Neutrophil (primary cell): Measurements from ENCODE around the gene ANKRD44.

Source experiments
- H3K27ac ChIP-seq: fragments of 200-600 bp; sonication (generic); 2 replicates; pipeline ENCODE4 v1.5.1; 2016; ENCODE audit warnings: mild to moderate bottlenecking, moderate library complexity
- H3K27me3 ChIP-seq: fragments of 200-600 bp; sonication (generic); 2 replicates; pipeline ENCODE4 v1.6.0; 2016; ENCODE audit warnings: mild to moderate bottlenecking
- H3K36me3 ChIP-seq: fragments of 200-600 bp; sonication (generic); 2 replicates; pipeline ENCODE4 v1.5.1; 2017
- H3K4me1 ChIP-seq, 2 experiments: fragments of 200-600 bp in 1 of 2; sonication (generic) in 1 of 2; 1 replicate in 1 of 2; 2 replicates in 1 of 2; pipeline versions ENCODE4 v1.5.1 to v1.6.1; 2013 to 2016; ENCODE audit warnings: low read depth in 1 of 2, low read length in 1 of 2, mild to moderate bottlenecking in 1 of 2, moderate library complexity in 1 of 2; ENCODE audit not compliant: control insufficient read depth in 1 of 2, insufficient read depth in 1 of 2
- H3K4me3 ChIP-seq, 2 experiments: fragments of 200-600 bp in 1 of 2; sonication (generic) in 1 of 2; 1 replicate in 1 of 2; 2 replicates in 1 of 2; pipeline ENCODE4 v1.5.1; 2013 to 2016; ENCODE audit warnings: low read depth in 1 of 2, low read length in 1 of 2, mild to moderate bottlenecking in 1 of 2, moderate library complexity in 1 of 2
- H3K9me3 ChIP-seq: fragments of 200-600 bp; sonication (generic); 2 replicates; pipeline ENCODE4 v1.5.1; 2016
- TF ChIP-seq, protein P1 (sequence below): fragments of 200-600 bp; sonication (generic); IDR thresholded peaks from 2 replicates; pipeline ENCODE4 v1.5.1; 2016; ENCODE audit warnings: antibody characterized with exemption

The ANKRD44 gene

DNA sequence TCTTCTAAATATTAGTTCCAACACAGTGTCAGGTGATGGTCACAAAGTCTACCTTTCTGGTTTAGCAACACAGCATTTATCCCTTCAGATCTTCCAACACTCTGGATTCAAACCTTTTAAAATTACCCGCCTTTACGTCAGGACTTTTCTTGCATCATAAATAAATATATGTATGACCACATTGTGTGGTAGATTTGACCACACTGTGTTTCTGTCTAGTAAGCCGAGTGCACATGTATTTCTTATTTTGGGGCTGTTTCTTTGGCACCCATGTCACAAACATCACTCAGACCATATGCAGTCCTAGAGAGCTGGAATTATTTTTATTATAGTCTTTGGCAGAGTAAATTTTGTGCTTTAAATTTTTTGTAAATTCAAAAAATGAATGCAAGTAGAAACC is 172.1 kb downstream of the ANKRD44 start:
- Histone ChIP-seq H3K27me3 (no peaks in the 10 kb centered on the region), H3K36me3 (peaks cover 13% of the 10 kb centered on the region), H3K9me3 (no peaks in the 10 kb centered on the region), H3K4me3 (peak overlapping the region in 1 of 2 experiments; percentile 1), H3K27ac (peak overlapping the region; percentile 62), H3K4me1 (peaks cover 39 to 53% of the 10 kb centered on the region in 2 experiments)
- TF ChIP-seq, protein P1, sequence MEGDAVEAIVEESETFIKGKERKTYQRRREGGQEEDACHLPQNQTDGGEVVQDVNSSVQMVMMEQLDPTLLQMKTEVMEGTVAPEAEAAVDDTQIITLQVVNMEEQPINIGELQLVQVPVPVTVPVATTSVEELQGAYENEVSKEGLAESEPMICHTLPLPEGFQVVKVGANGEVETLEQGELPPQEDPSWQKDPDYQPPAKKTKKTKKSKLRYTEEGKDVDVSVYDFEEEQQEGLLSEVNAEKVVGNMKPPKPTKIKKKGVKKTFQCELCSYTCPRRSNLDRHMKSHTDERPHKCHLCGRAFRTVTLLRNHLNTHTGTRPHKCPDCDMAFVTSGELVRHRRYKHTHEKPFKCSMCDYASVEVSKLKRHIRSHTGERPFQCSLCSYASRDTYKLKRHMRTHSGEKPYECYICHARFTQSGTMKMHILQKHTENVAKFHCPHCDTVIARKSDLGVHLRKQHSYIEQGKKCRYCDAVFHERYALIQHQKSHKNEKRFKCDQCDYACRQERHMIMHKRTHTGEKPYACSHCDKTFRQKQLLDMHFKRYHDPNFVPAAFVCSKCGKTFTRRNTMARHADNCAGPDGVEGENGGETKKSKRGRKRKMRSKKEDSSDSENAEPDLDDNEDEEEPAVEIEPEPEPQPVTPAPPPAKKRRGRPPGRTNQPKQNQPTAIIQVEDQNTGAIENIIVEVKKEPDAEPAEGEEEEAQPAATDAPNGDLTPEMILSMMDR = no peak

DNA sequence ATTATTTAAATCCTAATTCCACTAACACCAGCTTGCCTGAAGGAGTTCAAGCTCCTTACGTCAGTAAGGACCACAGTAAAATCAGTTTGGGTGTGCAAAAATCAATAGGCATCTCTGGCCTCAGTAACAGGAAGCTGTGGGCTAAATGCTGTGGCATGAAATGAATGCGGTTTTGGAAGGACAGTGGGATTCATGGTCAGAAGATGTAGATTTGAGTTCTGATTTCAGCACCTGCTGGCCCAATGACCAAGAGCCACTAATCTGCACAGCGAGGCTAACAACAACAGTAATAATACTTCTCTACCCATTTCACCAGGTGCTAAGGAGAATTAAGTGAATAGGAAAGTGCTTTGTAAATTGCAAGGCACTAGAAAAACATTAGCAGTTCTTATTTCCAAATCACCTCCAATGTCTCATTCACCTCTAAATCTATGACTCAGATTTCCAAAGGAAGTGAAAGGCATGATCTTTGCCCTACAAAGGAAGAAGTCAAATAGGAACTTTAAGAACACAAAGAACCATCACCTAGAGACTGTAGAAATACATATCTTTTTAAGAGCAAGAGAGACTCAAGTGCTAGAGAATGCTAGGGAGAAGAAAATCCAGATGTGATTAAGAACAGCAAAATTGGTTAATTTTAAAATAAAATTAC is 172.6 kb downstream of the ANKRD44 start:
- Histone ChIP-seq H3K36me3 (peaks cover 18% of the 10 kb centered on the region), H3K27ac (peak overlapping the region; percentile 62), H3K9me3 (no peaks in the 10 kb centered on the region), H3K4me3 (peak overlapping the region in 1 of 2 experiments; percentile 1), H3K4me1 (peaks cover 39 to 51% of the 10 kb centered on the region in 2 experiments), H3K27me3 (no peaks in the 10 kb centered on the region)
- TF ChIP-seq, protein P1 = no peak

DNA sequence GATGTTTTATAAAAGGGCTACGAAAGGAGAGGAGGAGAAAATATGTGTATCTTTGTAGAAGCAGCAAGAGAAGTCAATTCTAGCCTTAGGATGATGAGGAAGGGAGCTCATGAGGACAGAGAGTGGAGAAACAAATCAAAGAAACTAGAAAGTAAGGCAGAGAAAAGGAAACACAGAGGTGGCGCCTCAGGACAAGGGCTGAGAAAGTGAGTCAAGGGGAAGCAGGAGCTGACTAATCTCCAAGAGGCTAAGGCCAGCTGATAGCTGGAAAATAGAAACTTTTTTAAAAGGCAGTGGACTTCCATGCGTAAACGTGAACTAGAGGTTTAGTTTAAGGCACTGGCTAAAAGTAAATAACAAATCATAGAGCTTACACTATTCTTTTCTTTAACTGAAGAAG is 173.3 kb downstream of the ANKRD44 start:
- Histone ChIP-seq H3K9me3 (no peaks in the 10 kb centered on the region), H3K36me3 (peaks cover 24% of the 10 kb centered on the region), H3K4me1 (peaks cover 34 to 45% of the 10 kb centered on the region in 2 experiments), H3K4me3 (no peak overlapping the region), H3K27me3 (no peaks in the 10 kb centered on the region), H3K27ac (peak overlapping the region; percentile 62)
- TF ChIP-seq, protein P1 = no peak

DNA sequence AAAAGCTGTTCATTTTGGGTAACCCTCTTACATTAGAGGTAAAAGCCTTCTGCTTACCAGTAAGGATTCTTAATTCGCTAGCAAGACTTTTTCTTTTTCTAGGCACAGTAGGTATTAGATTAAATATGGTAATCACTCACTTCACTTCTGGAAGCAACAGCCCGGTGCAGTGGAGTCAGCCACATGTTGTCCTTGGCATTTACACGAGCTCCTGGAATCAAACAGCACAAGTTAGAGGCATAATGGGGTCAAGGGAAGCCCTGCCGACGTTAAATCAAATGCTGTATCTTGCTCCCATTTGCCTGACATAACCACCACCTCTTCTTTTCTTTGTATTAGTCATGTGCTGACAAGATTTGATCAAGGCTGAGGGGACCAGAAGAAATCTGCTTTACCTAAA is 174.1 kb downstream of the ANKRD44 start:
- Histone ChIP-seq H3K9me3 (no peaks in the 10 kb centered on the region), H3K27ac (no peak overlapping the region), H3K27me3 (no peaks in the 10 kb centered on the region), H3K4me3 (no peak overlapping the region), H3K4me1 (peaks cover 26 to 37% of the 10 kb centered on the region in 2 experiments), H3K36me3 (peaks cover 32% of the 10 kb centered on the region)
- TF ChIP-seq, protein P1 = no peak

DNA sequence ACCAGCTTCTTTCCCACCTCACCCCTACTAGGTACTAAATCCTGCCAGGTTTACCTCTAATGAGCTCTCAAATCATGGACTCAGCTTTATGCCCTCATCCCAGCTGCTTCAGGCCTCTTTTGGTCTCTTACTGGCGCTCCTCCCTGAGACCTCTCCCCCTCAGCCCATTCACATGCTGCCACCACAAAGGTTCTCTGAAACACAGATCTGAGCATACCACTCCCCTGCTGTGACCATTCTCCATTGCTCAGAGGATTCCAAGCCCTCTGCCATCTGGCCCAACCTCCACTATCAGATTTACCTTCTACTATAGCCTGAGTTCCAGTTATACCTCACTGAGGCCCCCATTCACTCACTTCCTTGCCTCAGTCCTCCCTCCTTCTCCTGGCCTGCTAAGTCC is 174.8 kb downstream of the ANKRD44 start:
- Histone ChIP-seq H3K9me3 (no peaks in the 10 kb centered on the region), H3K27ac (no peak overlapping the region), H3K4me3 (no peak overlapping the region), H3K36me3 (peaks cover 32% of the 10 kb centered on the region), H3K27me3 (no peaks in the 10 kb centered on the region), H3K4me1 (peaks cover 20 to 30% of the 10 kb centered on the region in 2 experiments)
- TF ChIP-seq, protein P1 = no peak
